PC-3 (cell line): ENCODE results near the gene JPH4. TPM values are rescaled to one million over a fixed set of nuclear protein-coding genes. Genes with fewer than 3 reads are reported as not detected.

Experiments used
- ATAC-seq: fragments of 200-7000 bp; cut with Tn5 transposase; 2 replicates; pipeline ENCODE4 v1.9.1; 2020; ENCODE audit warnings: mild to moderate bottlenecking, moderate library complexity
- BruUV-seq: library from RNA; stranded (reverse); fragments of 400-500 nt; replicated peaks from 2 replicates; lab custom pipeline; 2021; lab: Mats Ljungman, UMichigan
- CTCF ChIA-PET: fragments of 300-600 bp; sonication (Branson Sonifier 250); formaldehyde crosslinking; loops from one replicate; lab custom pipeline; 2022; ENCODE audit warnings: antibody characterized with exemption; lab: Charles Lee
- POLR2A ChIA-PET: fragments of 300-600 bp; sonication (Branson Sonifier 250); formaldehyde crosslinking; loops from one replicate; lab custom pipeline; 2022; ENCODE audit warnings: antibody characterized with exemption; ENCODE audit not compliant: unreplicated experiment; lab: Charles Lee
- DNase-seq: peaks from one replicate; pipeline ENCODE4 v3.0.0-alpha.2; 2015
- H2AFZ ChIP-seq: fragments of 300-600 bp; sonication (generic); 2 replicates; pipeline ENCODE4 v1.6.0; 2016; ENCODE audit warnings: antibody characterized with exemption, low read length
- H3F3A ChIP-seq: fragments of 300-600 bp; sonication (generic); one replicate; pipeline ENCODE4 v1.6.0; 2017; ENCODE audit warnings: antibody characterized with exemption, low read length, control low read depth, mild to moderate bottlenecking; ENCODE audit not compliant: unreplicated experiment
- H3K27ac ChIP-seq: fragments of 300-600 bp; sonication (generic); 2 replicates; pipeline ENCODE4 v1.5.1; 2016; ENCODE audit warnings: mild to moderate bottlenecking, low read length
- H3K27me3 ChIP-seq: fragments of 300-600 bp; sonication (generic); 2 replicates; pipeline ENCODE4 v1.6.1; 2016; ENCODE audit warnings: low read length, mixed read lengths
- H3K36me3 ChIP-seq: fragments of 300-600 bp; sonication (generic); 2 replicates; pipeline ENCODE4 v1.6.1; 2016; ENCODE audit warnings: low read depth, mixed run types, low read length, mixed read lengths
- H3K4me1 ChIP-seq: fragments of 300-600 bp; sonication (generic); 2 replicates; pipeline ENCODE4 v1.5.1; 2016; ENCODE audit warnings: low read length; ENCODE audit not compliant: insufficient read depth
- H3K4me2 ChIP-seq: fragments of 300-600 bp; sonication (generic); 2 replicates; pipeline ENCODE4 v1.6.0; 2016; ENCODE audit warnings: low read length
- H3K4me3 ChIP-seq: fragments of 300-600 bp; sonication (generic); 2 replicates; pipeline ENCODE4 v1.5.1; 2016; ENCODE audit warnings: mild to moderate bottlenecking, low read length, mixed read lengths
- H3K79me2 ChIP-seq: fragments of 300-600 bp; sonication (generic); 2 replicates; pipeline ENCODE4 v1.6.1; 2017; ENCODE audit warnings: low read length, mixed read lengths
- H3K9ac ChIP-seq: fragments of 300-600 bp; sonication (generic); 2 replicates; pipeline ENCODE4 v1.6.0; 2016; ENCODE audit warnings: mild to moderate bottlenecking, low read length
- H3K9me2 ChIP-seq: fragments of 300-600 bp; sonication (generic); replicated peaks from 2 replicates; pipeline ENCODE4 v1.6.1; 2016; ENCODE audit warnings: mixed run types, low read length, mixed read lengths
- H3K9me3 ChIP-seq: fragments of 300-600 bp; sonication (generic); 2 replicates; pipeline ENCODE4 v1.6.1; 2016; ENCODE audit warnings: low read length, mixed read lengths
- H4K20me1 ChIP-seq: fragments of 300-600 bp; sonication (generic); 2 replicates; pipeline ENCODE4 v1.6.1; 2016; ENCODE audit warnings: low read length, mixed read lengths
- CTCF ChIP-seq: fragments of 300-600 bp; sonication (generic); conservative IDR thresholded peaks from 2 replicates; pipeline ENCODE4 v1.5.1; 2017; ENCODE audit warnings: antibody characterized with exemption, low read depth, mild to moderate bottlenecking, low read length
- EZH2 ChIP-seq: fragments of 300-600 bp; sonication (generic); IDR thresholded peaks from one replicate; pipeline ENCODE4 v1.6.1; 2017; ENCODE audit warnings: antibody characterized with exemption, mild to moderate bottlenecking, low read length; ENCODE audit not compliant: unreplicated experiment
- EZH2phosphoT487 ChIP-seq: fragments of 300-600 bp; sonication (generic); IDR thresholded peaks from 2 replicates; pipeline ENCODE4 v1.6.1; 2018; ENCODE audit warnings: mild to moderate bottlenecking, antibody characterized with exemption, low read length, borderline replicate concordance
- intact Hi-C: fragments of 100-400 bp; cut with micrococcal nuclease; formaldehyde crosslinking; loops from 2 replicates; pipeline ENCODE4 v1.9.0; 2023
- total RNA-seq: library from RNA; depleted of rRNA; stranded (reverse); fragments of >200 nt; gene quantifications from 2 replicates; pipeline ENCODE4 v1.2.3, GENCODE V29; 2014

Gene JPH4
- total RNA-seq, 1 experiment from 2014 or later, result not detected

GRCh38 chr14:23572836-23573235, 5.8 kb downstream of the JPH4 start:
- no TSS peak for BruUV-seq
- H3K9me3 ChIP-seq, result no peaks in the 10 kb centered on the region
- ATAC-seq (no peak), DNase-seq (no peak)
- no peaks in the 10 kb centered on the region for H4K20me1 ChIP-seq
- no peaks in the 10 kb centered on the region for H3K79me2 ChIP-seq
- H3K4me3 ChIP-seq, result no peak overlapping the region
- H3K36me3 ChIP-seq, result no peaks in the 10 kb centered on the region
- peaks cover 12% of the 10 kb centered on the region for H3K4me1 ChIP-seq
- CTCF ChIA-PET, result no interaction called here
- intact Hi-C loops, result no loop called here
- no peak overlapping the region for H3K9ac ChIP-seq
- H3K4me2 ChIP-seq, result no peak overlapping the region
- no peak overlapping the region for H2AFZ ChIP-seq
- H3K27ac ChIP-seq, result no peak overlapping the region
- no peak for TF ChIP-seq CTCF
- no peaks in the 10 kb centered on the region for H3F3A ChIP-seq
- POLR2A ChIA-PET, result no interaction called here
- H3K27me3 ChIP-seq, result peaks cover 14% of the 10 kb centered on the region
- H3K9me2 ChIP-seq, result no peaks in the 10 kb centered on the region

GRCh38 chr14:23572524-23572828, 6.1 kb downstream of the JPH4 start:
- H2AFZ ChIP-seq, result no peak overlapping the region
- TF ChIP-seq CTCF, result no peak
- TF ChIP-seq EZH2, result no peak
- no peak for TF ChIP-seq EZH2phosphoT487
- POLR2A ChIA-PET, result no interaction called here
- H3K9ac ChIP-seq, result no peak overlapping the region
- H3K36me3 ChIP-seq, result no peaks in the 10 kb centered on the region
- BruUV-seq, result no TSS peak
- H4K20me1 ChIP-seq, result no peaks in the 10 kb centered on the region
- intact Hi-C loops, result no loop called here
- no peak for DNase-seq
- H3K27me3 ChIP-seq, result peaks cover 10% of the 10 kb centered on the region
- no peak overlapping the region for H3K4me3 ChIP-seq
- no peaks in the 10 kb centered on the region for H3F3A ChIP-seq
- CTCF ChIA-PET, result no interaction called here
- no peak overlapping the region for H3K27ac ChIP-seq
- no peaks in the 10 kb centered on the region for H3K9me3 ChIP-seq
- peaks cover 12% of the 10 kb centered on the region for H3K4me1 ChIP-seq
- ATAC-seq, result no peak
- H3K4me2 ChIP-seq, result no peak overlapping the region
- H3K79me2 ChIP-seq, result no peaks in the 10 kb centered on the region
- no peaks in the 10 kb centered on the region for H3K9me2 ChIP-seq

- DNase-seq, result no peak
Observed at GRCh38 chr14:23571701-23572523, 6.7 kb downstream of the JPH4 start.

More at GRCh38 chr14:23571701-23572523, 6.7 kb downstream of the JPH4 start:
- no peak overlapping the region for H2AFZ ChIP-seq
- H3K4me2 ChIP-seq, result no peak overlapping the region
- peaks cover 5% of the 10 kb centered on the region for H3K27me3 ChIP-seq
- no peaks in the 10 kb centered on the region for H3F3A ChIP-seq
- no TSS peak for BruUV-seq
- H3K4me3 ChIP-seq, result no peak overlapping the region
- H3K36me3 ChIP-seq, result no peaks in the 10 kb centered on the region
- no peak overlapping the region for H3K9ac ChIP-seq
- ChIA-PET POLR2A (no interaction called here), CTCF (no interaction called here)
- H4K20me1 ChIP-seq, result no peaks in the 10 kb centered on the region
- peaks cover under 1% of the 10 kb centered on the region; the same call in 1 of the 2 replicates for H3K79me2 ChIP-seq
- TF ChIP-seq EZH2phosphoT487, result no peak
- TF ChIP-seq EZH2, result no peak
- TF ChIP-seq CTCF, result no peak
- no peaks in the 10 kb centered on the region for H3K9me3 ChIP-seq
- H3K27ac ChIP-seq, result no peak overlapping the region
- H3K9me2 ChIP-seq, result no peaks in the 10 kb centered on the region
- H3K4me1 ChIP-seq, result peaks cover 12% of the 10 kb centered on the region
- ATAC-seq, result no peak
- intact Hi-C loops, result no loop called here
